H7 (cell line): ENCODE data around the gene DLL1. TPM values are rescaled to one million over a fixed set of nuclear protein-coding genes. Genes with fewer than 3 reads are reported as not detected.
A peak's percentile ranks its signal among the peaks of the same experiment; 100 is the strongest.

ENCODE experiments used
- DNase-seq: peaks from one replicate; pipeline ENCODE4 v3.0.0; 2012
- H3K27me3 ChIP-seq: 2 replicates; pipeline ENCODE4 v1.6.0; 2011; ENCODE audit warnings: mild to moderate bottlenecking, low read length; ENCODE audit not compliant: control insufficient read depth, insufficient read depth
- H3K36me3 ChIP-seq: replicated peaks from 2 replicates; pipeline ENCODE4 v1.5.1; 2011; ENCODE audit warnings: low read length; ENCODE audit not compliant: control insufficient read depth, insufficient read depth
- H3K4me3 ChIP-seq: 2 replicates; pipeline ENCODE4 v1.5.1; 2011; ENCODE audit warnings: low read depth, mild to moderate bottlenecking, control low read depth, low read length, moderate library complexity; ENCODE audit not compliant: insufficient read depth
- total RNA-seq: library from RNA; depleted of rRNA; stranded (reverse); fragments of >200 nt; shearing (Covaris generic); gene quantifications from 2 replicates; pipeline ENCODE4 v1.2.3, GENCODE V29; 2014

DLL1 gene
- total RNA-seq, 1 experiment from 2014 or later: 3.4 TPM

DNA sequence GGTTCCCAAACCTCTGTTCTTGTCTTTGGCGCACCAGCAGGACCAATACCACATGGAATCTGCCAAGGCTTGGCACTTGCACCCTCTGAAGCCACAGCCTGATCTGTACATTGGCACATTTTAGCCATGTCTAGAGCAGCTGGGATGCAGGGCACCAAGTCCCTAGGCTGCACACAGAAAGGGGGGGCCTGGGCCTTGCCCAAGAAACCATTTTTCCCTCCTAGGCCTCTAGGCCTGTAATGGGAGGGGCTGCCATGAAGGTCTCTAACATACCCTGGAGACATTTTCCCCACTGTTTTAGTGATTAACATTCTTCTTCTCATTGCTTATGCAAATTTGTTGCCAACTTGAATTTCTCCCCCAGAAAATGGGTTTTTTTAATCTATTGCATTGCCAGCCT is 10.3 kb upstream of the DLL1 start:
- no peaks in the 10 kb centered on the region for H3K36me3 ChIP-seq
- H3K4me3 ChIP-seq: no peak overlapping the region
- H3K27me3 ChIP-seq: peaks cover 16% of the 10 kb centered on the region
- DNase-seq: no peak

DNA sequence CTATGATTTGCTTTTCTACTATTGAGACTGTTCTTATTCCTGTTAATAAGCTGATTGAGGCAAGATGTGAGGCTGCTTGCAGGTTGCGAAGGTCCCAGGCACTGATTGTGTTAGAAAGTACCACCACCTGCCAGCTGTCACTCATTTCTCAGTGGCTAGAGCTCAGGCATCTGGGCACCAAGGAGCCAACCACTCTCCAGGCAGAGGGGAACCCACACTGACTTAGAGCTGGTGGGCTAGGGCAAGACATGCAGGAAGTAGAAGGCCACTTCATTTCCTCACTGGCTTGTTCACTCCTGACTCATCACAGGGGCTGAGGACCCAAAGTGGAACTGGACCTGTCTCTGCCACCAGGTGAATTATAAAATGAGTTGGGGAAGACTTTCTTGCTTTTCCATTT is 7.8 kb upstream of the DLL1 start:
- DNase-seq: no peak
- H3K36me3 ChIP-seq: no peaks in the 10 kb centered on the region
- peaks cover 33% of the 10 kb centered on the region for H3K27me3 ChIP-seq
- H3K4me3 ChIP-seq: no peak overlapping the region

DNA sequence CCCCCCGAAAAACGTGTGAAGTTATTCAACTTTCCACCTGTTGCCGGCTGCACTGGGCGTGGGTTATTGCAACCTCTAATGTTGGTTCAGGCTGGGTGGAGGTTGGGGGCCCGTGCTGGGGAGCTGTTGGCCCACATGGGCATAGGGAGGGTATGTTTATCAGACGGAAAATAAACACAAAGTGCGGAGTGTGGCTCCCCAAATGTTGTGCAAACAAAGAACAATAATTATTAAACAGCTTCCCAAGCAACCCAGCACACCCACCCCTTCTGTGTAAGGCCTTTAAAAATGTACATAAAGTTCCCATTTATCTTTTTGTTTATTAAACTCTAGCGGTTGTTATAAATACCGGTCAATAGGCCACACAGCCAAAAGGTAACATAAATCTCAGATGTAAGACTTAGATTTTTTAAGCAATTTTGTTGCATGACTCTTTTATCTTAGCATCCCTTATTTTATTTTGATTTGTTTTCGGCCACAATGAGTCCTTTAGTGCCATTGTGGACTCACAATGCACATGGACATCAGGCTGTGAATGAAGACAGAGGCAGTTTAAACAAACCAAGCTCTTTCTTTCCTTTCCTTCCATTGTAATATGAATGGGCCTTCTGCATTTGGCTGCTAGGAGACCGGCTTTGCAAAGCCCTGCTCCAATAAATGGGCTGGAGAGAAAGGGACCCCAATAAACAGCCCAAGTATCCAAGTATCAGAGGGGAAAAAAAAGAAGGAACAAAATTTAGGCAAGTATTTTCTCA is 6.9 kb upstream of the DLL1 start:
- Histone ChIP-seq H3K4me3 (no peak overlapping the region), H3K27me3 (peaks cover 42% of the 10 kb centered on the region), H3K36me3 (no peaks in the 10 kb centered on the region)
- no peak for DNase-seq

DNA sequence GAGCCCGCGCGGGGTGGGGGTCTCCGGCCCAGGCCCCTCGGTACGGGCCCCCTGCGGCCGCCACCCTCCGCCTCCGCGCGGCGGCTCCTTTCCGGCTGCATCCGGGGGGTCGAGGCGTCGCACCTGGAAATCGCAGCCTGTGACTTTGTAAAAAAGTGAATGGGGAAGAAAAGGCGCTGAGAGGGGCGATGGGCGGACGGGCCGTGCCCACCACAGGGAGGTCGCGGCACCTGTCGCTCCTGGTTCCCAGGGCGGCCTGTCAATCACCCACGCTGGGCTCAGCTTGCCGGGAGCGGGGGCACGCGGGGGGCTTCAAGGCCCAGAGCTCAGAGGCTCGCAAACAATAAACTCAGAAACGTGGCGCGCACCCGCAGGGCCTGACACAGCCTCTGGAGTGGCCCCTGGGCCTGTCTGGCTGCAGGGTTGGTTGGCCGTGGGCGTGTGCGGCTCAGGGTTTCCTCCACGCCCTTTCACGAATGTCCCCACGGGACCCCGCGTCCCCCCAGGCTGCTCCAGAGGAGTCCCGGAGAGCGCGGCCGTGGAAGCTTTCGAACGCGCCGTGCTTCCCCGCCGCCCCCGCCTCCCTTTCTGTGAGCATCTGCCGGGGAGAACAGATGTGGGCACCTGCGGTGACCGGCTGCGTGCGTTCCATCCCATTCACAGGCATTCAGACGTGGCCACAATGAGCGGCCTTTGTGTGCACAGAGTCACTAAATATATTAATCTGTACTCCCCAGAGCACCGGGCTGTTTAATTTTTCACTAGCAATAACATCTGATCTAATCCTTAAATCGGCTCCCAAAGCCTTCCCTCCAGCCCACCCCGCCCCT is 6.1 kb upstream of the DLL1 start:
- peak overlapping the region; percentile 45 for H3K4me3 ChIP-seq
- no peaks in the 10 kb centered on the region for H3K36me3 ChIP-seq
- H3K27me3 ChIP-seq: peaks cover 50% of the 10 kb centered on the region
- peak; percentile 67 for DNase-seq

DNA sequence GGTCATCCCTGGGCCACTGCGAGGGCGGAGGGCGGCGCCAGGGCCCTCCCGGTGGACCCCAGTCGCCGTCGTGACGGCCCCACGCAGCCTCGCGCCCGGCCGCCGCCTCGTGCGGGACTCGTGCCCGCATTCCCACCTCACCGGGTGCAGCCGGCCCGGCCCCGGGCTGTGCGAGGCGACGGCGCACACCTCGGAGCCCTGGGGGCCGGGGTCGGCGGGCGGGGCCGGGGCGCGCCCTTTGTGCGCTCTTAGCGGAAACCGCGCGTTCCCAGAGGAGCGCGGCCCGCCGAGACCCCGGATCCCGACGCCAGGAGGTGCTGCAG is 5.5 kb upstream of the DLL1 start:
- Histone ChIP-seq H3K4me3 (peak overlapping the region; percentile 45), H3K36me3 (no peaks in the 10 kb centered on the region), H3K27me3 (peaks cover 56% of the 10 kb centered on the region)
- DNase-seq: peak; percentile 88

DNA sequence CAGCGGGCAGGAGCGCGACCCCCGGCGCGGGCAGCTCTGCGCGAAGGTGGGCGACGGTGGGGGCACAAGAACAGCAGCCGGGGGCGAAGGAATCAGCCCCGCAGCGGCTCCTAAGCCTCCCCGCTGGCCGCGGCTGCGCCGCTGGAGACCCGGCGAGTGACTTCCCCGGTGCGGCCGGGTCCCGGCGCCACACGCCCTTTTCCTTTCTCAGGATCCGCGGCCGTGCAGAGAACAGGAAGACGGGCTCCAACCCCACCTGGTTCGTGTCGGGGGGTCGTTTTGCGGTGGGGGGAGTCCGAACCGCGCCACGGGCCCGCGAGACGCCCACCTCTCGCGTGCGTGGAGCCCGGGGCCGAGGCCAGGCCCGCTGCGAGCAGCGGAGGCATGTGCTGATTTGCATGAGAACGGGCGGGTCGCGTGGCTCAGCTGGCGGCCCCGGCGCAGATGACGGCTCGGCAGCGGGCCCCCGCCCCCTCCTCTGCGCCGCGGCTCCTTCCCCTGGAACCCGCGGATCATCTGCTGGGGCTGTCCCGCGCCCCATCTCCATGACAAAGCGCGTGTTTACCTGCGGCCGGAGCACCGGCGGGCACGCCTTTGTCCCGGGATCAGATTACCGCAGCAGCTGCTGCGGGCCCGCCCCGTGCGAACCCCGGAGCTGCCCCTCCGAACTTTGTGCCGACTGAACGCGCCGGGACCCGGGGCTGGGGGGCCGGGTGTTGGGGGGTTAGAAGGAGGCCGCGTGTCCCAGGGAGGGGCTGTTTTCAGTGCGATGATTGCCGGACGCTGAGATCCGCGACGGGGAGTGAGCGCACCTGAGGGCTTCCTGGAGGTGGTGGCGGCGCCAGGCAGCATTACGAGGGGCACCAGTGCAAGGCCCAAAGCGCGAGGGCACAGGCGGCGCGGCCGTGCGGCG is 4.9 kb upstream of the DLL1 start:
- Histone ChIP-seq H3K4me3 (peak overlapping the region; percentile 45), H3K27me3 (peaks cover 57% of the 10 kb centered on the region), H3K36me3 (no peaks in the 10 kb centered on the region)
- peak; percentile 97 for DNase-seq

DNA sequence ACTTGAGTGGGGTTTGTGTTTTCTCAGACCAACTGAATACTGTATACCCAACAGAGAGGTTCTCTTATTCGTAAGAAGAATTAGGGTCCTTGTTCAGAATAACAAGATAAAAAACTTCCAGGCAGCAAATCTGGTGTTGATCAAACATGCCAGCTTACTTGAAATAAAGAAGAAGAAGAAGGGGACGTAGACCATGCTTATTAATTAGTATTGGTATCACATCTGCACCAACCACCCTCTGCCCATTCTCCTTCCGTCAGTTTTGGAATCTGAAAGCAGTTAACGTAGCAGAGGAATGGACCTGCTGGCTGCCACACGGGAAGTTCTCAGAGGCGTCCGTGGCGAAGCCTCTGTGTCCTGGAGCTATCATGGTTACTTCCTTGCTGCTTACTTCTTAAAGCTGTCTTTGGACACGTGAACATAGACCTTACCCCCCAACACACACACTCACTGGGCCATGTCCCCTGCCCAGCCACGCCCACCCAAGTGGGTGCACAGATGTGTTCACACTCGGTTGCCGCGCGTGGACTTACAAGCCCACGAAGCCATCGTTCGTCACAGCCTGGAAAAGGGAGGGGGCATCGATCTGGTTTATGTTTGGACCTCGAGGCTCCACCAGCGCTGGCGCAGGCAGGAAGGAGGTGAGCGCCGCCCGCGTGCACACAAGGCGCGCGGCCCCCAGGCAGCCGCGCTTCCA is 4.1 kb upstream of the DLL1 start:
- Histone ChIP-seq H3K27me3 (peaks cover 64% of the 10 kb centered on the region), H3K4me3 (peak overlapping the region; percentile 45), H3K36me3 (no peaks in the 10 kb centered on the region)
- DNase-seq: peak; percentile 39

DNA sequence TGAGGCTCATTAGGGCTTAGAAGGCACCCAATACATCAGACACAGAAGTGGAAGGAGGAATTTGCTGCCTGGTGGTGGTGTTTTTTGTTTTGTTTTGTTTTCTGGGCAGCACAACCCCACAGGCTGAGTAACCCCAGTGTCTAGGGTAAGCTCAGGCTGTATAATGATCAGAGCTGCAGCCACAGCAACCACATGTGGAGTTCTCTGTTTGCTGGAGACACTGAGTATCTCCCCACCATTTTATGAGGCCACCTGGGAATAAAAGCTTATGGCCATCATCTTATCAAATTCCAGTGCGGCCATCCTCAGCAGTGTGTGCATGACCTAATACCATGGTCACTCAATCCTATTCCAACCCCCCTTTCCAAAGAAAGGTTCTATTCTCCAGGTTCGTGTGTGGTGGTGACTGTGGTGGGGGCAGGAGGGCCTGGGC is 3.4 kb upstream of the DLL1 start:
- Histone ChIP-seq H3K36me3 (no peaks in the 10 kb centered on the region), H3K4me3 (no peak overlapping the region), H3K27me3 (peaks cover 71% of the 10 kb centered on the region)
- DNase-seq: peak; percentile 27

DNA sequence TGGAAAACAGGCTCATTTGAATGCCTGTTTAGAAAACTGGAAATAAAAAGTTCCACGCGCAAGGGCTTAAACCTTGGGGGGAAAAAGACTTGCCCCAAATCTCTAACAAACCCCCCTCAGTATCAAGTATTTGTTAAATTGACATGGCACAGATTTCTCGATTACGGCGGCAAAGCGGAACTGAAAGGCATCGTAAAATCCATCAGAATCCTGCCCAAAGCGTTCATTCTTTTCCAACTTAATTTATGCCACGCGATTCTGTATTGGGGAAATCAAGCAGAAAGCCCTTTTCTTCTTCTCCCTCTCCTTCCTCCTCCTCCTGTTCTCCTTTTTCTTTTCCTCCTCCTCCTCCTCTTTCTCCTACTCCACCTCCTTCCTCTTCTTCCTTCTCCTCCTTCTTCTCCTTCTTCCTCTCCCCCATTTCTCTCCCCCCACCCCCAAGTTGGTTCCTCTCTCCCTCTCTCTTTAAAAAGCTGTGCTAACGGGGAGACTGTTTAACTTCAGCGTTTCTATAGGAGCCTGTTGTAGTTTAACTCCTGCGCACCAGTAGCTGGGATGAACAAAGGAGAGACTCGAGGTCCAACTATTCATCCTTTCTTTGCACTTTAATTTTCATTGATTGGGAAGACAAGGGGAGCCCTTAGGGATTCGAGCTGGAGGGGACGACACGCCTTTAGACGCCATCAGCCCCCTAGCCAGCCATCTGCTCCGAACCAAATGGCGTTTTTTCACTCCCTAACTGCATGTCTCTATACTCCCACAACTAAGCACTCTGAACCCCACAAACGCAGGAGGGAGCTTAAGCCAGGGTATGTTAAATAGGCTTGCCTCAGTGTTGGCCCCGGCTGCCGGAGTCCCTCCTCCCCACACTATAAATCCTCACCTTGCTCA is 2.7 kb upstream of the DLL1 start:
- no peaks in the 10 kb centered on the region for H3K36me3 ChIP-seq
- H3K4me3 ChIP-seq: no peak overlapping the region
- peaks cover 78% of the 10 kb centered on the region for H3K27me3 ChIP-seq
- DNase-seq: peak; percentile 54

DNA sequence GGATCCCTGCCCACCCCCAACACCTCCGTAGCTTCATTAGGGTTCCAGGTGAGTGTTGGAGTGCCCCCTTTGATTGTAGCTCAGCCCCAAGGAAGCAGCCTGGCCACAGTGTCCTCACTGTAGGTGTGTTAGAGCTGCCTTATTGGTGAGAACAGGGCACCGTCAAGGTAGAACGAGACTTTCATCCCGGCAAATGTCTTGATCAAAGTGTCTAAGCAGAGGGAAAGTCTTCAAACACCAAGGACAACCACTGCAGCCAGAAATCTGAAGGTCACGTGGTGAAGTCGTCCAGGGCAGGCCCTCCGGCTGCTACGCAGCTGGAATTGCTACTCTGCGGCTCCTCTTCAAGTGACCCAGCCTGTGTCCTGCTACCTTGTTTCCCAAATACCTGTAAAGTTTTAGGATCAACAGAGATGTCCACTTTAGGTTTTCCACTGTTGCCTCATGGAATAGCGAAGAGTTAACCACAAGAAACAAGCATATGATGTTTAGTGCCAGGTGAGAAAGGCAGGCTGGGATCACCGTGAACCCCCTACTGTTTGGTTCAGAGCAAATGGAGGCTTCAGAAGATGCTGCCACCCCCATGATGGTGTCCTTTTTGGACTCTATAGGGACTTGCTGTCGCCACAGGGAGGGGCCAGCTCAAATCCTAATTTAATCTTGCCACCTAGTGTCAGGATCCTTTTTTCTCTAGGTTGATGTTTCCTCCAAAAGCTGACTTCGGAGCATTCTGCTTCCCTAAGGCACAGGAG is 1.7 kb upstream of the DLL1 start:
- DNase-seq: peak; percentile 66
- Histone ChIP-seq H3K27me3 (peaks cover 87% of the 10 kb centered on the region), H3K4me3 (peak overlapping the region; percentile 57), H3K36me3 (no peaks in the 10 kb centered on the region)

DNA sequence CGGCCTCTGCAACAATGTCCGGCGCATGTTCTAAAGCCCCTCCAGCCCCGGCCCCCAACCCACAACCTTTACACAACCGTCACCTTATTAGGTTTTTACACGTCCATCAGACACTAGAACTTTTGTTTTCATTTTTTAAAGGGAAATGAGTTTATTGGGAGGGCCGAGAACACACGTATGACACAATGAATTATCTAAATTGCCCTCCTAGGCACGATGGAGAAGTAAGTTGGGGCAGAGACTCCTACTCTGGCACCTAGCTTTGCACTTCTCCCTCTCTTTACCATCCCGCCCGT is 1.2 kb upstream of the DLL1 start:
- peak overlapping the region; percentile 57 for H3K4me3 ChIP-seq

DNA sequence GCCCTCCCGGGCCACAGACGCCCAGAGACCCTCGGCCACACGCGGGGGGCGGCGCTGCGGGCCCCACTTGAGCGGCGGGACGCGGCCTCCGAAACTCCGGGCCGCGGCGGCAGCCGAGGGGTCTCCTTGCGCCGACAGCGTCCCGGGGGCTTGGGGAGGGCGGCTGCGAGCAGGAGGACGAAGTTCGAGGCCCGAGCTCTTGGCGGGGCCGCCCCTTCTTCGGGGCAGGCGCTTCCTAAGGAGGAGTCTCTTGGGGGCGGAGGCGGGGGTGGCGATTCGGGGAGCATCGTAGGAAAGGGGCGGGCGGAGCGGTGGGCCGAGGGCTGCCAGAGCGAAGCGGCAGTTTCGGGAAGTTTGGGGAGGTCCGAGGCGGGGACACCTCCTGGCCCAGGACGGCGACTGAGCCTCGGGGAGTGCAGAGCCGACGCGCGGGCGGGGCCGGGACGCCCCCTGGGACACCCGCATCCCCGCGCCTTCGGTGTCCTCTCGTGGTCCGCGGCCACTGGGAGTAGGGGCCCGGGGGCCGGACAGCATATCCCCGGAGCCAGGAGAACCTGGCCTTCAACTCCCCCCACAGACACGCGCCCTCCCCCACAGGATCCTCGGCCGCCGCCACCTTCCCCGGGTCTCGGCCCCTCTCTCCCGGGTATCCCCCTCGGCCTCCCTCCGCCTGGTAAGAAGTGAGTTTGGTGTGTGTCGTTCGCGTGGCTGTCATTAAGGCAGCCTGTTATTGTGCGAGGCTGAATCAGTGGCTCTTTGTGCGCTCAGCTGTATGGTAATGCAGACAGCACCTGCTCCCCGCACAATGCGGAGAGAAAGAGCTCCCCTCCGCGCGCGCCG is 613 bp upstream of the DLL1 start:
- Histone ChIP-seq H3K36me3 (no peaks in the 10 kb centered on the region), H3K27me3 (peaks cover 87% of the 10 kb centered on the region), H3K4me3 (peak overlapping the region; percentile 57)
- peak; percentile 93 for DNase-seq

More for the DNA sequence above, 1.2 kb upstream of the DLL1 start:
- Histone ChIP-seq H3K27me3 (peaks cover 88% of the 10 kb centered on the region), H3K36me3 (no peaks in the 10 kb centered on the region)
- no peak for DNase-seq
